HCT116 (cell line): ENCODE results near the gene EPHA2. TPM values are rescaled to one million over a fixed set of nuclear protein-coding genes. Genes with fewer than 3 reads are reported as not detected.

Source experiments
- ATAC-seq: fragments of 200-7000 bp; cut with Tn5 transposase; 2 replicates; pipeline ENCODE4 v1.9.1; 2020; ENCODE audit warnings: mild to moderate bottlenecking, moderate library complexity
- BruUV-seq: library from RNA; stranded (reverse); fragments of 400-500 nt; replicated peaks from 2 replicates; lab custom pipeline; 2021; lab: Mats Ljungman, UMichigan
- CTCF ChIA-PET: fragments of 300-600 bp; sonication (Branson Sonifier 250); formaldehyde crosslinking; loops from one replicate; lab custom pipeline; 2021; ENCODE audit warnings: antibody characterized with exemption; lab: Charles Lee
- POLR2A ChIA-PET: fragments of 300-600, 350-600 bp; sonication (Branson Sonifier 250); formaldehyde crosslinking; loops from one replicate; lab custom pipeline; 2021; ENCODE audit warnings: antibody characterized with exemption; lab: Charles Lee
- RAD21 ChIA-PET, 2 experiments: fragments of 300-600 bp; sonication (Branson Sonifier 250); formaldehyde crosslinking; loops; one replicate each; lab custom pipeline; 2023; ENCODE audit warnings: low total read pairs in 2 of 2; ENCODE audit not compliant: uncharacterized antibody in 2 of 2, unreplicated experiment in 2 of 2, low non-redundant PET in 1 of 2; lab: Charles Lee
- DNase-seq: peaks from one replicate; pipeline ENCODE4 v3.0.0-alpha.2; 2010; ENCODE audit warnings: low read depth, low spot score
- H2AFZ ChIP-seq: fragments of 200-600 bp; shearing (Covaris generic), sonication (generic); 2 replicates; pipeline ENCODE4 v1.6.1; 2017; ENCODE audit warnings: low read depth, mixed run types, mixed read lengths, antibody characterized with exemption, low read length; ENCODE audit not compliant: poor library complexity, severe bottlenecking
- H3K27ac ChIP-seq: 2 replicates; pipeline ENCODE4 v1.5.1; 2012; ENCODE audit warnings: low read depth, low read length
- H3K27me3 ChIP-seq: fragments of 200-600 bp; sonication (generic); 2 replicates; pipeline ENCODE4 v1.6.1; 2016; ENCODE audit warnings: mixed run types, low read length, mixed read lengths; ENCODE audit not compliant: insufficient read depth
- H3K36me3 ChIP-seq, 2 experiments: fragments of 200-500 bp in 1 of 2; fragments of 200-600 bp in 1 of 2; sonication (Bioruptor generic) in 1 of 2; sonication (generic) in 1 of 2; 2 replicates each; pipeline versions ENCODE4 v1.5.1 to v1.6.1; 2014 to 2016; ENCODE audit warnings: low read length in 2 of 2, inconsistent platforms in 1 of 2, mixed read lengths in 1 of 2, mixed run types in 1 of 2; ENCODE audit not compliant: insufficient read depth in 2 of 2, control insufficient read depth in 1 of 2
- H3K4me1 ChIP-seq, 2 experiments: fragments of 200-600 bp in 1 of 2; sonication (generic) in 1 of 2; 2 replicates each; pipeline versions ENCODE4 v1.5.1 to v1.6.1; 2012 to 2017; ENCODE audit warnings: low read length in 2 of 2, inconsistent platforms in 1 of 2, mild to moderate bottlenecking in 1 of 2, mixed read lengths in 1 of 2, mixed run types in 1 of 2, moderate library complexity in 1 of 2; ENCODE audit not compliant: insufficient read depth in 2 of 2, control insufficient read depth in 1 of 2
- H3K4me2 ChIP-seq: fragments of 200-600 bp; sonication (generic); 2 replicates; pipeline ENCODE4 v1.6.1; 2017; ENCODE audit warnings: mixed run types, low read length, mixed read lengths
- H3K4me3 ChIP-seq, 2 experiments: fragments of 200-600 bp in 1 of 2; sonication (generic) in 1 of 2; replicated peaks in 1 of 2; 2 replicates each; pipeline ENCODE4 v1.5.1; 2011 to 2016; ENCODE audit warnings: low read length in 2 of 2, control low read depth in 1 of 2, low read depth in 1 of 2, mild to moderate bottlenecking in 1 of 2, mixed read lengths in 1 of 2, mixed run types in 1 of 2
- H3K79me2 ChIP-seq: fragments of 200-600 bp; sonication (generic); 2 replicates; pipeline ENCODE4 v1.6.1; 2017; ENCODE audit warnings: mild to moderate bottlenecking, mixed run types, low read length, moderate library complexity, mixed read lengths; ENCODE audit not compliant: insufficient read depth
- H3K9ac ChIP-seq: fragments of 200-600 bp; sonication (generic); 2 replicates; pipeline ENCODE4 v1.6.1; 2016; ENCODE audit warnings: low read length, mixed read lengths
- H3K9me2 ChIP-seq: fragments of 200-600 bp; sonication (generic), shearing (Covaris generic); 2 replicates; pipeline ENCODE4 v1.6.1; 2017; ENCODE audit warnings: mixed run types, mild to moderate bottlenecking, moderate library complexity; ENCODE audit not compliant: insufficient read depth
- H3K9me3 ChIP-seq, 2 experiments: fragments of 200-500 bp in 1 of 2; fragments of 200-600 bp in 1 of 2; sonication (Bioruptor generic) in 1 of 2; sonication (generic) in 1 of 2; 2 replicates each; pipeline ENCODE4 v1.6.1; 2014 to 2017; ENCODE audit warnings: low read length in 2 of 2, mixed read lengths in 2 of 2, inconsistent platforms in 1 of 2, low read depth in 1 of 2, mild to moderate bottlenecking in 1 of 2, mixed run types in 1 of 2, moderate library complexity in 1 of 2; ENCODE audit not compliant: control insufficient read depth in 1 of 2, insufficient read depth in 1 of 2
- H4K20me1 ChIP-seq: fragments of 200-600 bp; sonication (generic), shearing (Covaris generic); 2 replicates; pipeline ENCODE4 v1.6.1; 2017; ENCODE audit warnings: mixed run types, mild to moderate bottlenecking, moderate library complexity; ENCODE audit not compliant: insufficient read depth
- CBX3 ChIP-seq: IDR thresholded peaks from 2 replicates; pipeline ENCODE4 v1.6.1; 2012; ENCODE audit warnings: low read depth
- ELF1 ChIP-seq: IDR thresholded peaks from 2 replicates; pipeline ENCODE4 v1.6.1; 2012; ENCODE audit warnings: low read depth, borderline replicate concordance
- EZH2phosphoT487 ChIP-seq: fragments of 200-600 bp; IDR thresholded peaks from 2 replicates; pipeline ENCODE4 v1.6.1; 2018; ENCODE audit warnings: antibody characterized with exemption, borderline replicate concordance
- FOSL1 ChIP-seq: IDR thresholded peaks from 2 replicates; pipeline ENCODE4 v1.6.1; 2012; ENCODE audit warnings: low read depth
- JUND ChIP-seq: IDR thresholded peaks from 2 replicates; pipeline ENCODE4 v1.6.1; 2012
- RAD21 ChIP-seq: IDR thresholded peaks from 2 replicates; pipeline ENCODE4 v1.6.1; 2012; ENCODE audit warnings: low read depth, mild to moderate bottlenecking
- SIN3A ChIP-seq: IDR thresholded peaks from 2 replicates; pipeline ENCODE4 v1.6.1; 2012; ENCODE audit warnings: low read depth
- SP1 ChIP-seq: IDR thresholded peaks from 2 replicates; pipeline ENCODE4 v1.6.1; 2012; ENCODE audit warnings: low read depth
- ZFX ChIP-seq: fragments of 450-650 bp; IDR thresholded peaks from 2 replicates; pipeline ENCODE4 v1.6.1; 2017
- intact Hi-C: fragments of 100-400 bp; cut with micrococcal nuclease; formaldehyde crosslinking; loops from 2 replicates; pipeline ENCODE4 v1.10.0; 2022
- total RNA-seq: library from RNA; stranded (reverse); gene quantifications from one replicate; pipeline ENCODE4 v1.2.1, GENCODE V29; 2021; ENCODE audit not compliant: unreplicated experiment
- TF ChIP-seq, protein P1 (sequence below): IDR thresholded peaks from 2 replicates; pipeline ENCODE4 v1.6.1; 2012
- TF ChIP-seq, protein P2 (sequence below): IDR thresholded peaks from 2 replicates; pipeline ENCODE4 v1.6.1; 2012
- TF ChIP-seq, protein P3 (sequence below): IDR thresholded peaks from 2 replicates; pipeline ENCODE4 v1.6.1; 2012; ENCODE audit warnings: low read depth

The EPHA2 gene
- total RNA-seq, 1 experiment from 2014 or later: 164 TPM

DNA sequence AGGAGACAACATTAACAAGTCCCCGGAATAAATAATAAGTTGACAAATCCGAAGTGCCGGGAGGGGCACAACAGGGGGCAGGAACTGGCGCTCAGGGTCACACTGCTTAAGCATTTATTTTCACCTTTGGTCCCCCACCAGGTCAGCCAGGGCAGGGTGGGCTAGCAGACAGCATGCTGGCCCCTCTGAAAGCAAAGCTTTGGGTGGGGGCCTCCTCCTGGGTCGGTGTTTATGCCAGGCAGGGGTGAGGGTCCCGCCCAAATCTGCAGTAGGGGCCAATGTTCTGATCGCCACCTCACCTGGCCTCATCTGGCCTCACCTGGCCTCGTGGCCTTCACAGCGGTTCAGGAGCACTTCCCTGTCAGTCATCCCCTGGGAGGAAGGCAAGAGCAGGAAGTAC lies 74.2 kb downstream of the EPHA2 start:
- no TSS peak for BruUV-seq

More for the DNA sequence above, 74.2 kb downstream of the EPHA2 start:
- no peaks in the 10 kb centered on the region for H3K79me2 ChIP-seq
- ChIA-PET RAD21 (interaction anchor here (0.5 to 1.9 kb wide), 8 partner anchors 40 to 280 kb away, joined by 3 to 9 read pairs (median 5); partner anchors contain the start of gene EPHA2 (in 1 of the 2)), CTCF (interaction anchor here (0.6 to 7.9 kb wide), 28 partner anchors 8 to 539 kb away, joined by 3 to 222 read pairs (median 4); partner anchors contain the start of genes EPHA2 and FAM131C), POLR2A (interaction anchor here (1.7 to 2.5 kb wide), 2 partner anchors 62 to 104 kb away, joined by 7 to 11 read pairs; no protein-coding TSS in a partner anchor)
- DNase-seq (no peak), ATAC-seq (no peak)
- no peaks in the 10 kb centered on the region for H3K27me3 ChIP-seq
- H3K9ac ChIP-seq: peak overlapping the region; percentile 24; the same call in 1 of the 2 replicates
- no peaks in the 10 kb centered on the region for H4K20me1 ChIP-seq
- no peak overlapping the region for H3K4me3 ChIP-seq
- TF ChIP-seq EZH2phosphoT487 (no peak), FOSL1 (no peak), JUND (no peak), CBX3 (no peak), RAD21 (no peak), ELF1 (no peak), ZFX (no peak), SIN3A (no peak), SP1 (no peak)
- TF ChIP-seq, protein P1, sequence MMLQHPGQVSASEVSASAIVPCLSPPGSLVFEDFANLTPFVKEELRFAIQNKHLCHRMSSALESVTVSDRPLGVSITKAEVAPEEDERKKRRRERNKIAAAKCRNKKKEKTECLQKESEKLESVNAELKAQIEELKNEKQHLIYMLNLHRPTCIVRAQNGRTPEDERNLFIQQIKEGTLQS: no peak
- TF ChIP-seq, protein P2, sequence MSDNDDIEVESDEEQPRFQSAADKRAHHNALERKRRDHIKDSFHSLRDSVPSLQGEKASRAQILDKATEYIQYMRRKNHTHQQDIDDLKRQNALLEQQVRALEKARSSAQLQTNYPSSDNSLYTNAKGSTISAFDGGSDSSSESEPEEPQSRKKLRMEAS: no peak
- TF ChIP-seq, protein P3, sequence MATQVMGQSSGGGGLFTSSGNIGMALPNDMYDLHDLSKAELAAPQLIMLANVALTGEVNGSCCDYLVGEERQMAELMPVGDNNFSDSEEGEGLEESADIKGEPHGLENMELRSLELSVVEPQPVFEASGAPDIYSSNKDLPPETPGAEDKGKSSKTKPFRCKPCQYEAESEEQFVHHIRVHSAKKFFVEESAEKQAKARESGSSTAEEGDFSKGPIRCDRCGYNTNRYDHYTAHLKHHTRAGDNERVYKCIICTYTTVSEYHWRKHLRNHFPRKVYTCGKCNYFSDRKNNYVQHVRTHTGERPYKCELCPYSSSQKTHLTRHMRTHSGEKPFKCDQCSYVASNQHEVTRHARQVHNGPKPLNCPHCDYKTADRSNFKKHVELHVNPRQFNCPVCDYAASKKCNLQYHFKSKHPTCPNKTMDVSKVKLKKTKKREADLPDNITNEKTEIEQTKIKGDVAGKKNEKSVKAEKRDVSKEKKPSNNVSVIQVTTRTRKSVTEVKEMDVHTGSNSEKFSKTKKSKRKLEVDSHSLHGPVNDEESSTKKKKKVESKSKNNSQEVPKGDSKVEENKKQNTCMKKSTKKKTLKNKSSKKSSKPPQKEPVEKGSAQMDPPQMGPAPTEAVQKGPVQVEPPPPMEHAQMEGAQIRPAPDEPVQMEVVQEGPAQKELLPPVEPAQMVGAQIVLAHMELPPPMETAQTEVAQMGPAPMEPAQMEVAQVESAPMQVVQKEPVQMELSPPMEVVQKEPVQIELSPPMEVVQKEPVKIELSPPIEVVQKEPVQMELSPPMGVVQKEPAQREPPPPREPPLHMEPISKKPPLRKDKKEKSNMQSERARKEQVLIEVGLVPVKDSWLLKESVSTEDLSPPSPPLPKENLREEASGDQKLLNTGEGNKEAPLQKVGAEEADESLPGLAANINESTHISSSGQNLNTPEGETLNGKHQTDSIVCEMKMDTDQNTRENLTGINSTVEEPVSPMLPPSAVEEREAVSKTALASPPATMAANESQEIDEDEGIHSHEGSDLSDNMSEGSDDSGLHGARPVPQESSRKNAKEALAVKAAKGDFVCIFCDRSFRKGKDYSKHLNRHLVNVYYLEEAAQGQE: no peak
- peak overlapping the region; percentile 2; the same call in 1 of the 2 replicates for H3K27ac ChIP-seq
- intact Hi-C loops: no loop called here
- no peak overlapping the region for H2AFZ ChIP-seq
- H3K9me2 ChIP-seq: no peaks in the 10 kb centered on the region
- no peak overlapping the region for H3K4me2 ChIP-seq
- H3K9me3 ChIP-seq: no peaks in the 10 kb centered on the region
- H3K4me1 ChIP-seq: peaks cover 13 to 41% of the 10 kb centered on the region in 2 experiments
- H3K36me3 ChIP-seq: no peaks in the 10 kb centered on the region
